ENCODE results near the gene RASGRF2. TPM values are rescaled to one million over a fixed set of nuclear protein-coding genes. Genes with fewer than 3 reads are reported as not detected.

RASGRF2 gene
- polyA plus RNA-seq, 2 of the 4 experiments (the other 2 are of a cell fraction), result 1.4 to 2.1 TPM

GRCh38 chr5:81208904-81209303 is 248.7 kb downstream of the RASGRF2 start:
- Histone ChIP-seq H3K27ac (no peak overlapping the region), H3K4me1 (no peaks in the 10 kb centered on the region), H3K4me3 (no peak overlapping the region), H3K9me3 (no peaks in the 10 kb centered on the region), H3K4me2 (no peak overlapping the region)
- no peak for FAIRE-seq
- CTCF ChIA-PET, result interaction anchor here (7.4 kb wide), 1 partner anchor 14 kb away, joined by 39 read pairs; no protein-coding TSS in a partner anchor
- TF ChIP-seq POLR2A (IDR thresholded peaks at IDR 0.05; ENCODE audit: low read length) (no peak), ZFP36 (IDR thresholded peaks at IDR 0.05; ENCODE audit: borderline replicate concordance, partially characterized antibody) (no peak), CEBPB (IDR thresholded peaks at IDR 0.05) (no peak), HEYL (CRISPR knock-in tag; IDR thresholded peaks at IDR 0.05) (no peak), SMC3 (IDR thresholded peaks at IDR 0.05) (no peak), HOXB5 (CRISPR knock-in tag; IDR thresholded peaks at IDR 0.05) (no peak), RCOR1 (IDR thresholded peaks at IDR 0.05; ENCODE audit: low read depth, low read length) (no peak), EP300 (IDR thresholded peaks at IDR 0.05) (no peak), GATA3 (IDR thresholded peaks at IDR 0.05; ENCODE audit: borderline replicate concordance) (no peak)
- WGBS (ENCODE audit: missing lambda C conversion rate), result 72% methylated on average over 4 of the region's 4 CpGs
- DNase-seq (ENCODE audit: low read depth in 1 of 2, low spot score in 1 of 2), result no peak
- POLR2A ChIA-PET, result no interaction called here
- ATAC-seq, result no peak

GRCh38 chr5:81209386-81209785 is 249.2 kb downstream of the RASGRF2 start:
- 55% methylated on average over 5 of the region's 5 CpGs for WGBS (ENCODE audit: missing lambda C conversion rate)
- Histone ChIP-seq H3K27ac (no peak overlapping the region), H3K9me3 (no peaks in the 10 kb centered on the region), H3K4me3 (no peak overlapping the region), H3K4me2 (no peak overlapping the region), H3K4me1 (no peaks in the 10 kb centered on the region)
- DNase-seq (ENCODE audit: low read depth in 1 of 2, low spot score in 1 of 2) (no peak), ATAC-seq (no peak), FAIRE-seq (no peak)
- ChIA-PET CTCF (interaction anchor here (7.4 kb wide), 1 partner anchor 14 kb away, joined by 39 read pairs; no protein-coding TSS in a partner anchor), POLR2A (no interaction called here)
- no peak for TF ChIP-seq SMC3 (IDR thresholded peaks at IDR 0.05)
- TF ChIP-seq HOXB13 (CRISPR knock-in tag; IDR thresholded peaks at IDR 0.05; ENCODE audit: low read depth), result no peak
- no peak for TF ChIP-seq FOSL2 (IDR thresholded peaks at IDR 0.05)
- TF ChIP-seq FOSL2 (CRISPR knock-in tag; IDR thresholded peaks at IDR 0.05), result no peak
- no peak for TF ChIP-seq HES2 (IDR thresholded peaks at IDR 0.05)
- no peak for TF ChIP-seq EP300 (IDR thresholded peaks at IDR 0.05)
- no peak for TF ChIP-seq HOXA7 (CRISPR knock-in tag; IDR thresholded peaks at IDR 0.05)
- no peak for TF ChIP-seq SREBF2 (IDR thresholded peaks at IDR 0.05)
- TF ChIP-seq RFX5 (IDR thresholded peaks at IDR 0.05), result no peak

- CTCF ChIA-PET, result interaction anchor here (1.5 to 7.4 kb wide), 2 partner anchors 12 to 15 kb away, joined by 3 to 39 read pairs; no protein-coding TSS in a partner anchor
- no peak overlapping the region for H3K27ac ChIP-seq
Observed at GRCh38 chr5:81209869-81210493, 249.8 kb downstream of the RASGRF2 start.

GRCh38 chr5:81212211-81212751 is 252.1 kb downstream of the RASGRF2 start:
- Histone ChIP-seq H3K4me2 (no peak overlapping the region), H3K27ac (no peak overlapping the region), H3K4me1 (no peaks in the 10 kb centered on the region), H3K9me3 (no peaks in the 10 kb centered on the region), H3K4me3 (no peak overlapping the region)
- CTCF ChIA-PET, result interaction anchor here (1.2 to 2.2 kb wide), 2 partner anchors 17 to 20 kb away, joined by 4 to 7 read pairs; partner anchors contain the start of gene CKMT2
- ATAC-seq (no peak), FAIRE-seq (no peak), DNase-seq (ENCODE audit: low read depth in 1 of 2, low spot score in 1 of 2) (no peak)
- 77% methylated on average over 11 of the region's 11 CpGs for WGBS (ENCODE audit: missing lambda C conversion rate)
- POLR2A ChIA-PET, result interaction anchor here (0.5 kb wide), 1 partner anchor 413 kb away, joined by 3 read pairs; no protein-coding TSS in a partner anchor
- no peak for TF ChIP-seq ZC3H11A (IDR thresholded peaks at IDR 0.05)
- TF ChIP-seq CBX2 (IDR thresholded peaks at IDR 0.05; ENCODE audit: borderline replicate concordance, low read depth), result no peak
- no peak for TF ChIP-seq CTCF (IDR thresholded peaks at IDR 0.05)
- TF ChIP-seq HOXB13 (CRISPR knock-in tag; IDR thresholded peaks at IDR 0.05; ENCODE audit: low read depth), result no peak
- no peak for TF ChIP-seq EHMT2 (IDR thresholded peaks at IDR 0.05; ENCODE audit: low read depth)
- TF ChIP-seq FOXS1 (CRISPR knock-in tag; IDR thresholded peaks at IDR 0.05), result no peak
- TF ChIP-seq ESRRA (IDR thresholded peaks at IDR 0.05; ENCODE audit: borderline replicate concordance, low read length), result no peak
- no peak for TF ChIP-seq BCL3 (IDR thresholded peaks at IDR 0.05)
- TF ChIP-seq TP53 (CRISPR knock-in tag; IDR thresholded peaks at IDR 0.05), result no peak
- no peak for TF ChIP-seq MYC (IDR thresholded peaks at IDR 0.05; ENCODE audit: borderline replicate concordance, low read length)
- no peak for TF ChIP-seq ELK1 (IDR thresholded peaks at IDR 0.05; ENCODE audit: low read depth, low read length)
- no peak for TF ChIP-seq MAZ (IDR thresholded peaks at IDR 0.05; ENCODE audit: borderline replicate concordance, low read depth, low read length)

More at GRCh38 chr5:81209869-81210493, 249.8 kb downstream of the RASGRF2 start:
- Histone ChIP-seq H3K9me3 (no peaks in the 10 kb centered on the region), H3K4me1 (no peaks in the 10 kb centered on the region), H3K4me3 (no peak overlapping the region), H3K4me2 (no peak overlapping the region)
- FAIRE-seq (no peak), ATAC-seq (no peak), DNase-seq (ENCODE audit: low read depth in 1 of 2, low spot score in 1 of 2) (no peak)
- POLR2A ChIA-PET, result no interaction called here
- no peak for TF ChIP-seq MAFK (IDR thresholded peaks at IDR 0.05; ENCODE audit: partially characterized antibody)
- 86% methylated on average over 11 of the region's 11 CpGs for WGBS (ENCODE audit: missing lambda C conversion rate)

All from A549 (cell line).